ENCODE measurements around the gene IQGAP3. TPM values are rescaled to one million over a fixed set of nuclear protein-coding genes. Genes with fewer than 3 reads are reported as not detected.

IQGAP3 gene
- total RNA-seq, 2 donors from 2014 or later, result 0.52 TPM; not detected in 1

DNA sequence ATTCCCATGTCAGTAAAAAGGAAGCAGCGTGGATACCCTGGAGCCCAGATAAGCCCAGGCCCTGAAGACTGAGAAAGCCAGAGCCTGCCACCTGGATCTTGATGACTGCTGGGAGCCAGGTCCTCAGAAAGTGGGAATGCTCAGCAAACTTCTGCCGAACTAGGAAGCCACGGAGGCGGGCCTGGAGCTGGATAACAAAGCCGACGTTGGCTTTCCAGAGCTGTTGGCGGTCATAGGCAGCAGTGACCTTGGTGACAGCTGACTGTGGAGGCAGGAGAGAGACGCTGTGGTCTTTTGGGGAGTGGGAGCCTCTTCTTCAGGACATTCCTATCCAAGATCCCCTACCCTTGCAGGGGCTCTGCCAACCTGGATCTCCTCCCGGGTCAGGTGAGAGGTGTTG, 24.4 kb downstream of the IQGAP3 start:
- Histone ChIP-seq H3K4me3 (no peak overlapping the region), H3K27me3 (no peaks in the 10 kb centered on the region), H3K9me3 (no peaks in the 10 kb centered on the region), H3K27ac (no peak overlapping the region), H3K4me1 (peaks cover 16% of the 10 kb centered on the region), H3K36me3 (replicated peaks in 1 of 2; ENCODE audit: insufficient read depth in 1 of 2, low read depth in 2 of 2) (no peaks in the 10 kb centered on the region)
- TF ChIP-seq CTCF (IDR thresholded peaks at IDR 0.05) (no peak), POLR2A (IDR thresholded peaks at IDR 0.05) (no peak)
- intact Hi-C loops (cut with DNase I), result no loop called here
- 38 to 48% methylated on average over 8 to 9 of the region's 9 CpGs for WGBS, 2 donors
- DNase-seq (peak; percentile 28 to 60 (median 53)), ATAC-seq (peak; percentile 45)

GRCh38 chr1:156547434-156547833, 24.9 kb downstream of the IQGAP3 start:
- no peak for TF ChIP-seq POLR2A (IDR thresholded peaks at IDR 0.05)
- TF ChIP-seq CTCF (IDR thresholded peaks at IDR 0.05), result no peak
- Histone ChIP-seq H3K9me3 (no peaks in the 10 kb centered on the region), H3K27me3 (no peaks in the 10 kb centered on the region), H3K4me3 (no peak overlapping the region), H3K36me3 (replicated peaks in 1 of 2; ENCODE audit: insufficient read depth in 1 of 2, low read depth in 2 of 2) (no peaks in the 10 kb centered on the region), H3K27ac (no peak overlapping the region), H3K4me1 (peaks cover 16% of the 10 kb centered on the region)
- ATAC-seq (no peak), DNase-seq (no peak)
- 96% methylated on average over 4 of the region's 4 CpGs for WGBS, 2 donors
- intact Hi-C loops (cut with DNase I), result no loop called here

DNA sequence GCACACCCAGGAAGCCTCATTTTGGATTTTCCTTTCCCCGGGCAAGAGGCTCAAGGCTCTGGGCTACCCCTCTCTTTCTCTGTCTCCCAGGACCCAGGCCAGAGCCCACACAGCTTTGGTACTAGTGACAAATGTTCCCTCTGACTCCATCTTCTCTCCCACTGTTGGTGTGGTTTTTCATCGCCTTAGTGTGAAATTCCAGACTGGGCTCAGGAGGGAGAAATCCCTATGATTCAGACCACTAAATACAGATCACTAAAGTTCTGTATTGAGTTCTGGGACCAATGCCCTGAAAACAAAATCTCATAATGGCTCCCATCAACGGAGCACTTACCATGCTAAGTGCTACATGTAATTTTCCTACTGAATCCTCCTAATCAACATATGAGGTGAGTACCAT, 26.1 kb downstream of the IQGAP3 start:
- Histone ChIP-seq H3K27me3 (no peaks in the 10 kb centered on the region), H3K4me1 (peaks cover 11% of the 10 kb centered on the region), H3K4me3 (no peak overlapping the region), H3K9me3 (no peaks in the 10 kb centered on the region), H3K36me3 (replicated peaks in 1 of 2; ENCODE audit: insufficient read depth in 1 of 2, low read depth in 2 of 2) (no peaks in the 10 kb centered on the region), H3K27ac (no peak overlapping the region)
- TF ChIP-seq POLR2A (IDR thresholded peaks at IDR 0.05) (no peak), CTCF (IDR thresholded peaks at IDR 0.05) (no peak)
- 95 to 98% methylated on average over 3 of the region's 3 CpGs for WGBS, 2 donors
- no peak for ATAC-seq
- intact Hi-C loops (cut with DNase I), result no loop called here
- no peak for DNase-seq

DNA sequence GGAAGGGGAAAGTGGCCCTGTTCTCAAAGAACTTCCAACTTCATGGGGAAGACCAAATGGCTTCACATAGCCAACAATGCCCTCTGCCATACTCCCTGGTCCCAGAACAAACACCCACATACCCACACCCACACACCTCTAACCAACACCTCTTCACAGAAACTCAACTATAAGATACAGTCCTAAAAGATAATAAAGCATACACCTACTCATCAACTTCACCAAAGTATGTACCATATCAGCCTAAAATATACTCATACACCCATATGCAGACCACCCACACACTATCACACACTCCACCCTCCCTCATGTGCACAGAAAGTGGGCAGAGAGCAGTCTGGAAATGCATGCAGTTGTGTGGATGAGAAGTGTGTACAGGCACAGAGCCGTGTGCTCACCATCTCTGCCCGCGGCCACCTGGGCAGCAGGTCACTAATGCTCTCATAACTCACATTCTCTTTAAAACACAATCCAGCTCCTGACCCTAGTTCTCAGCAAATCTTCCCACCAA, 27.7 kb downstream of the IQGAP3 start:
- H3K36me3 ChIP-seq (replicated peaks in 1 of 2; ENCODE audit: insufficient read depth in 1 of 2, low read depth in 2 of 2), result no peaks in the 10 kb centered on the region
- no peak for DNase-seq
- no peaks in the 10 kb centered on the region for H3K27me3 ChIP-seq
- peaks cover 8% of the 10 kb centered on the region for H3K4me1 ChIP-seq
- TF ChIP-seq CTCF (IDR thresholded peaks at IDR 0.05), result no peak
- TF ChIP-seq POLR2A (IDR thresholded peaks at IDR 0.05), result no peak
- no peak overlapping the region for H3K4me3 ChIP-seq
- no peak for ATAC-seq
- no peak overlapping the region for H3K27ac ChIP-seq
- no peaks in the 10 kb centered on the region for H3K9me3 ChIP-seq
- 100% methylated on average over 3 of the region's 3 CpGs for WGBS, 2 donors
- intact Hi-C loops (cut with DNase I), result no loop called here

GRCh38 chr1:156543066-156543465, 29.3 kb downstream of the IQGAP3 start:
- TF ChIP-seq POLR2A (IDR thresholded peaks at IDR 0.05) (no peak), CTCF (IDR thresholded peaks at IDR 0.05) (no peak)
- Histone ChIP-seq H3K9me3 (no peaks in the 10 kb centered on the region), H3K4me1 (peaks cover 5% of the 10 kb centered on the region), H3K4me3 (no peak overlapping the region), H3K27me3 (no peaks in the 10 kb centered on the region), H3K27ac (no peak overlapping the region), H3K36me3 (replicated peaks in 1 of 2; ENCODE audit: insufficient read depth in 1 of 2, low read depth in 2 of 2) (no peaks in the 10 kb centered on the region)
- WGBS, 2 donors, result 64 to 76% methylated on average over 1 of the region's 1 CpG
- DNase-seq, result no peak
- no peak for ATAC-seq
- intact Hi-C loops (cut with DNase I), result no loop called here

Measured in body of pancreas (tissue), 4 donors.